B cell (primary cell): Measurements from ENCODE around the gene EVI5L. TPM values are rescaled to one million over a fixed set of nuclear protein-coding genes. Genes with fewer than 3 reads are reported as not detected.

Experiments
- ATAC-seq: fragments of 200-7000 bp; cut with Tn5 transposase; one replicate; pipeline ENCODE4 v1.10.0; 2021; ENCODE audit warnings: low read depth, mild to moderate bottlenecking, moderate number of reproducible peaks, moderate library complexity
- CTCF ChIA-PET: fragments of 350-600 bp; sonication (Branson Sonifier 250); formaldehyde crosslinking; loops from one replicate; lab custom pipeline; 2021; ENCODE audit warnings: antibody characterized with exemption, inconsistent platforms; lab: Charles Lee
- POLR2A ChIA-PET: fragments of 350-600 bp; sonication (Branson Sonifier 250); formaldehyde crosslinking; loops from one replicate; lab custom pipeline; 2021; ENCODE audit warnings: antibody characterized with exemption; lab: Charles Lee
- DNase-seq: peaks from one replicate; pipeline ENCODE4 v3.0.0; 2013
- H2AFZ ChIP-seq: 2 replicates; pipeline ENCODE4 v1.6.1; 2012; ENCODE audit warnings: mild to moderate bottlenecking, low read depth, low read length; ENCODE audit not compliant: insufficient read depth, poor library complexity, severe bottlenecking
- H3K27ac ChIP-seq, 2 donors: 1 replicate in 1 of 2; 2 replicates in 1 of 2; pipeline ENCODE4 v1.5.1; 2012 to 2013; ENCODE audit warnings: low read length in 2 of 2, mild to moderate bottlenecking in 2 of 2, moderate library complexity in 1 of 2
- H3K27me3 ChIP-seq, 4 experiments: fragments of 200-600 bp in 1 of 4; sonication (generic) in 1 of 4; replicated peaks in 1 of 4; 1 replicate in 2 of 4; 2 replicates in 2 of 4; pipeline versions ENCODE4 v1.6.1 to v1.7.0; 2013 to 2016; ENCODE audit warnings: low read length in 3 of 4, mild to moderate bottlenecking in 2 of 4, mixed read lengths in 1 of 4, moderate library complexity in 1 of 4; ENCODE audit not compliant: insufficient read depth in 4 of 4, control insufficient read depth in 3 of 4; ENCODE audit errors: control extremely low read depth in 1 of 4
- H3K36me3 ChIP-seq, 2 experiments: replicated peaks in 1 of 2; 1 replicate in 1 of 2; 2 replicates in 1 of 2; pipeline versions ENCODE4 v1.6.1 to v1.7.1; 2013; ENCODE audit warnings: low read length in 1 of 2; ENCODE audit not compliant: insufficient read depth in 2 of 2, control insufficient read depth in 1 of 2; ENCODE audit errors: control extremely low read depth in 1 of 2, extremely low read depth in 1 of 2
- H3K4me1 ChIP-seq, 2 donors: fragments of 200-600 bp in 1 of 2; sonication (generic) in 1 of 2; 1 replicate in 1 of 2; 2 replicates in 1 of 2; pipeline versions ENCODE4 v1.5.1 to v1.6.1; 2013 to 2017; ENCODE audit warnings: low read length in 2 of 2; ENCODE audit not compliant: control insufficient read depth in 2 of 2, insufficient read depth in 2 of 2
- H3K4me2 ChIP-seq: replicated peaks from 2 replicates; pipeline ENCODE3; 2012; ENCODE audit warnings: mild to moderate bottlenecking, low read depth, low read length; ENCODE audit not compliant: poor library complexity, severe bottlenecking
- H3K4me3 ChIP-seq, 5 experiments: fragments of 200-600 bp in 1 of 5; sonication (generic) in 1 of 5; 1 replicate in 3 of 5; 2 replicates in 2 of 5; pipeline versions ENCODE4 v1.5.1 to v1.7.0; 2011 to 2016; ENCODE audit warnings: low read length in 4 of 5, mild to moderate bottlenecking in 4 of 5, low read depth in 2 of 5, control low read depth in 1 of 5, moderate library complexity in 1 of 5; ENCODE audit not compliant: insufficient read depth in 1 of 5; ENCODE audit errors: control extremely low read depth in 1 of 5, extremely low read depth in 1 of 5
- H3K79me2 ChIP-seq: fragments of 200-600 bp; sonication (generic); one replicate; pipeline ENCODE4 v1.6.0; 2016; ENCODE audit warnings: low read length; ENCODE audit not compliant: control insufficient read depth, insufficient read depth
- H3K9ac ChIP-seq: fragments of 200-600 bp; sonication (generic); 2 replicates; pipeline ENCODE4 v1.6.1; 2017; ENCODE audit warnings: mild to moderate bottlenecking, low read length, moderate library complexity
- H3K9me3 ChIP-seq, 3 donors: one replicate each; pipeline versions ENCODE4 v1.6.1 to v1.7.1; 2013; ENCODE audit warnings: low read length in 2 of 3; ENCODE audit not compliant: control insufficient read depth in 2 of 3, insufficient read depth in 1 of 3; ENCODE audit errors: control extremely low read depth in 1 of 3
- H4K20me1 ChIP-seq: 2 replicates; pipeline ENCODE4 v1.6.0; 2012; ENCODE audit warnings: mild to moderate bottlenecking, low read length; ENCODE audit not compliant: insufficient read depth, control insufficient read depth, poor library complexity, severe bottlenecking
- H3K27ac Mint-ChIP-seq: one replicate; pipeline ENCODE4 v1.8.0; 2021; ENCODE audit warnings: mixed read lengths
- H3K27me3 Mint-ChIP-seq: one replicate; pipeline ENCODE4 v1.8.0; 2021; ENCODE audit warnings: mixed read lengths
- H3K4me1 Mint-ChIP-seq: one replicate; pipeline ENCODE4 v1.8.0; 2021; ENCODE audit warnings: mixed read lengths
- H3K4me3 Mint-ChIP-seq: one replicate; pipeline ENCODE4 v1.8.0; 2021; ENCODE audit warnings: mixed read lengths
- H3K9me3 Mint-ChIP-seq: one replicate; pipeline ENCODE4 v1.8.0; 2022; ENCODE audit warnings: mixed read lengths; ENCODE audit not compliant: insufficient read depth
- EZH2 ChIP-seq: IDR thresholded peaks from 2 replicates; pipeline ENCODE4 v1.6.1; 2012; ENCODE audit warnings: borderline replicate concordance, low read depth, mild to moderate bottlenecking, moderate library complexity, low read length; ENCODE audit not compliant: insufficient read depth, poor library complexity, severe bottlenecking
- WGBS: methylation state at CpG from one replicate; pipeline ENCODE4 v1.1.5; 2013; ENCODE audit warnings: missing lambda C conversion rate; ENCODE audit not compliant: insufficient coverage; 5-methylcytosine and 5-hydroxymethylcytosine counted together
- intact Hi-C: fragments of 100-400 bp; cut with micrococcal nuclease; formaldehyde crosslinking; loops from one replicate; pipeline ENCODE4 v1.10.0; 2022
- polyA plus RNA-seq: library from polyadenylated mRNA; depleted of rRNA; stranded (reverse); fragments of >200 nt; gene quantifications from 2 replicates; pipeline ENCODE4 v1.2.3, GENCODE V29; 2012
- total RNA-seq, 2 donors: library from RNA; stranded (reverse); fragments of 120-200 nt in 1 of 2; gene quantifications; 1 replicate in 1 of 2; 2 replicates in 1 of 2; pipeline versions ENCODE4 v1.2.3 to v1.2.4, GENCODE V29; 2013 to 2022
- TF ChIP-seq, protein P1 (sequence below): fragments of 200-600 bp; IDR thresholded peaks from one replicate; pipeline ENCODE4 v1.8.0; 2022; ENCODE audit warnings: antibody characterized with exemption, mild to moderate bottlenecking

Gene EVI5L
- total and polyA plus RNA-seq, 2 donors (not counting 1 experiment from before 2014, with no cell fraction given) = 7.9 to 11.8 TPM

DNA sequence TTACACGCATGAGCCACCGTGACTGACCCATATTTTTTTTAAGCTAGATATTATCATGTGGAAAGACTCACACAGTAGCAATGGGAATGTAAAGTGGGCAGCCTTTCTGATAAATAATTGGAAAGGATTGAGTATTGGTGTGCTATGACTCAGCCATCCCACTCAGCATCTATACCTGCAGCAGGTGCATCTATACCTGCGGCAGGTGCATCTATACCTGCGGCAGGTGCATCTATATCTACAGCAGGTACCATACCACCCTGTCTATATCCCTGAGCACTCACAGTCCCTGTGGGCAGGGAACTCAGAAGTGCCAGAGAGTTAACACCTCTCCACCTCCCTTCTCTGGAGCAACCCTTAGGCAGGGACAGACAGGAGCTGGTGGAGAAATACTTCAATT, 53.1 kb downstream of the EVI5L start:
- Histone ChIP-seq H3K27me3 (peaks cover 0 to 13% (median 1%) of the 10 kb centered on the region in 4 experiments), H3K4me2 (no peak overlapping the region), H2AFZ (no peak overlapping the region), H4K20me1 (no peaks in the 10 kb centered on the region), H3K9ac (no peak overlapping the region), H3K9me3 (peaks cover 0 to 5% (median 0%) of the 10 kb centered on the region in 3 donors), H3K79me2 (no peaks in the 10 kb centered on the region), H3K27ac (no peak overlapping the region), H3K4me3 (no peak overlapping the region), H3K36me3 (no peaks in the 10 kb centered on the region), H3K4me1 (no peaks in the 10 kb centered on the region)
- POLR2A ChIA-PET = no interaction called here
- TF ChIP-seq EZH2 = no peak
- TF ChIP-seq, protein P1, sequence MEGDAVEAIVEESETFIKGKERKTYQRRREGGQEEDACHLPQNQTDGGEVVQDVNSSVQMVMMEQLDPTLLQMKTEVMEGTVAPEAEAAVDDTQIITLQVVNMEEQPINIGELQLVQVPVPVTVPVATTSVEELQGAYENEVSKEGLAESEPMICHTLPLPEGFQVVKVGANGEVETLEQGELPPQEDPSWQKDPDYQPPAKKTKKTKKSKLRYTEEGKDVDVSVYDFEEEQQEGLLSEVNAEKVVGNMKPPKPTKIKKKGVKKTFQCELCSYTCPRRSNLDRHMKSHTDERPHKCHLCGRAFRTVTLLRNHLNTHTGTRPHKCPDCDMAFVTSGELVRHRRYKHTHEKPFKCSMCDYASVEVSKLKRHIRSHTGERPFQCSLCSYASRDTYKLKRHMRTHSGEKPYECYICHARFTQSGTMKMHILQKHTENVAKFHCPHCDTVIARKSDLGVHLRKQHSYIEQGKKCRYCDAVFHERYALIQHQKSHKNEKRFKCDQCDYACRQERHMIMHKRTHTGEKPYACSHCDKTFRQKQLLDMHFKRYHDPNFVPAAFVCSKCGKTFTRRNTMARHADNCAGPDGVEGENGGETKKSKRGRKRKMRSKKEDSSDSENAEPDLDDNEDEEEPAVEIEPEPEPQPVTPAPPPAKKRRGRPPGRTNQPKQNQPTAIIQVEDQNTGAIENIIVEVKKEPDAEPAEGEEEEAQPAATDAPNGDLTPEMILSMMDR = no peak
- CTCF ChIA-PET = interaction anchor here (0.6 to 2.4 kb wide), 3 partner anchors 14 to 472 kb away, joined by 3 to 10 read pairs (median 3); no protein-coding TSS in a partner anchor
- ATAC-seq (no peak), DNase-seq (no peak)
- Mint-ChIP-seq H3K9me3 (no peaks in the 10 kb centered on the region), H3K27ac (no peak overlapping the region), H3K4me3 (no peak overlapping the region), H3K4me1 (no peaks in the 10 kb centered on the region), H3K27me3 (peaks cover 5% of the 10 kb centered on the region)
- intact Hi-C loops = no loop called here
- 93% methylated on average over 2 of the region's 4 CpGs for WGBS

DNA sequence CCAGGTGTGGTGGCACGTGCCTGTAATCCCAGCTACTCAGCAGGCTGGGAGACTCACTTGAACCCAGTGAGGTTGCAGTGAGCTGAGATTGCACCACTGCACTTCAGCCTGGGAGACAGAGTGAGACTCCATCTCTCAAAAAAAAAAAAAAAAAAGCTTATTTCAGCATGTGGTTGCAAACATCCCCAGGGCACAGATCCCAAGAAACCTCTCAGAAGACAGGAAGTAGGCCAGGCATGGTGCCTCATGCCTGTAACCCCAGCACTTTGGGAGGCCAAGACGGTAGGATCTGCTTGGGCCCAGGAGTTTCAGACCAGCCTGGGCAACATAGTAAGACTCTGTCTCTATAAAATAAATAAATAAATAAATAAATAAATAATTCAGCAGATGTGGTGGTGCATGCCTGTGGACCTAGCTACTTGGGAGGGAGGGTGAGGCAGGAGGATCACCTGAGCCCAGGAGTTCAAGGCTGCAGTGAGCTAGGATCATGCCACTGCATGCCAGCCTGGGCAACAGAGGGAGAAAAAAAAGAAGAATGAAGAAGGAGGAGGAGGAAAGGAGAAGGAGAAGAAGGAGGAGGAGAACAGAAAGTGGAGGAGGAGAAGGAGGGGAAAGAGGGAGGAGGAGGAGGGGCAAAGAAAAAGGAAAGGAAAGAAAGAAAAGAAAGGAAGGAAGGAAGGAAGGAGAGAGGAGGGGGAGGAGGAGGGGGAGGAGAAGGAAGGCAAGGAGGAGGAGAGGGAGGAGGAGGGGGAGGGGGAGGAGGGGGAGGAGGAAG, 54.0 kb downstream of the EVI5L start:
- Histone ChIP-seq H3K27ac (no peak overlapping the region), H3K4me1 (peaks cover 0 to 4% of the 10 kb centered on the region in 2 donors), H3K36me3 (no peaks in the 10 kb centered on the region), H2AFZ (no peak overlapping the region), H3K27me3 (peaks cover 0 to 22% (median 5%) of the 10 kb centered on the region in 4 experiments), H3K9me3 (peaks cover 0 to 5% (median 0%) of the 10 kb centered on the region in 3 donors), H4K20me1 (no peaks in the 10 kb centered on the region), H3K79me2 (no peaks in the 10 kb centered on the region), H3K4me3 (no peak overlapping the region), H3K9ac (no peak overlapping the region), H3K4me2 (no peak overlapping the region)
- H3K4me3 Mint-ChIP-seq = no peak overlapping the region
- no CpG with 5 or more reads among the region's 2 CpGs for WGBS
- ChIA-PET CTCF (interaction anchor here (0.7 kb wide), 2 partner anchors 228 to 471 kb away, joined by 3 to 4 read pairs; no protein-coding TSS in a partner anchor), POLR2A (no interaction called here)
- H3K4me1 Mint-ChIP-seq = no peaks in the 10 kb centered on the region
- ATAC-seq = no peak
- no peak for DNase-seq
- peaks cover 9% of the 10 kb centered on the region for H3K27me3 Mint-ChIP-seq
- intact Hi-C loops = no loop called here
- H3K27ac Mint-ChIP-seq = no peak overlapping the region
- TF ChIP-seq EZH2 = no peak
- TF ChIP-seq, protein P1 = no peak
- no peaks in the 10 kb centered on the region for H3K9me3 Mint-ChIP-seq
